ENCODE results near the gene FBL.
"Not testable (repeated sequence)": the region's sequence is repeated elsewhere in the genome, so short reads cannot be mapped to it uniquely, and the experiment has no call there.

DNA sequence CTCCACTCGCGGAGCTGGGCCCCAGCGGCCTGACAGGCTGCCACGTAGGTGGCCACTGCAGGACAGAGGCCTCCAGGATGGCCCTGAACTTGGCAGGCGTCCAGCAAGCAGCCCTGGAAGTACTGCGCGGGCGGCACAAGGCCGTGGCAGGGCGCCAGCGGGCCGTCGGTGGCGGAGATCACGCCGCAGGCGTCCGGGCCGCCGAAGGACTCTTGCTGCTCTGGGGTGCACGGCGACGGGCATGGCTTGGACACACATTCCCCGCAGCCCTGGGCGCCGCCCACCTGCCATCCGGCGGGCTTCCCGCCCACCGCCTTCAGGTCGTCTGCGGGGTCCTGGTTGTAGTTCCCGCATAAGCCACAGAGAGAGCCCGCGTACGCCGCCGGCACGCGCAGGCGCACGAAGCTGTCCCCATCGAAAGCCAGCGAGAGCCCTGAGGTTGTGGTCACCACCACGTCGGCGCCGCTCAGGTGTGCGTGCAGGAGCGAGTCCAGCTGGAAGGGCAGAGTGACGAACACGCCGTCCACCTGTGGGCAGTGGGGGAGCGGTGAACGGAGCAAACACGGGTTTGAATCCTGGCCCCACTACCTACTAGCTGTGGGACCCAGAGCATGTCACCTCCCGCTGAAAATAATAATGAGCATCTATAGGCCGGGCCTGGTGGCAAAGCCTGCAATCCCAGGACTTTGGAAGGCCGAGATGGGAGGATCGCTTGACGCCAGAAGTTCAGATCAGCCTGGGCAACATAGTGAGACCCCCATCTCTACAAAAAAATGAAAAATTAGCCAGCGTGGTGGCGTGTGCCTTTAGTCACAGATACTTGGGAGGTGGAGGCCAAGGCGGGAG, 45.7 kb upstream of the FBL start:
- not testable (repeated sequence) for TF ChIP-seq EZH2 (IDR thresholded peaks at IDR 0.05; ENCODE audit: low read length, unreplicated experiment)
- TF ChIP-seq, protein P1, sequence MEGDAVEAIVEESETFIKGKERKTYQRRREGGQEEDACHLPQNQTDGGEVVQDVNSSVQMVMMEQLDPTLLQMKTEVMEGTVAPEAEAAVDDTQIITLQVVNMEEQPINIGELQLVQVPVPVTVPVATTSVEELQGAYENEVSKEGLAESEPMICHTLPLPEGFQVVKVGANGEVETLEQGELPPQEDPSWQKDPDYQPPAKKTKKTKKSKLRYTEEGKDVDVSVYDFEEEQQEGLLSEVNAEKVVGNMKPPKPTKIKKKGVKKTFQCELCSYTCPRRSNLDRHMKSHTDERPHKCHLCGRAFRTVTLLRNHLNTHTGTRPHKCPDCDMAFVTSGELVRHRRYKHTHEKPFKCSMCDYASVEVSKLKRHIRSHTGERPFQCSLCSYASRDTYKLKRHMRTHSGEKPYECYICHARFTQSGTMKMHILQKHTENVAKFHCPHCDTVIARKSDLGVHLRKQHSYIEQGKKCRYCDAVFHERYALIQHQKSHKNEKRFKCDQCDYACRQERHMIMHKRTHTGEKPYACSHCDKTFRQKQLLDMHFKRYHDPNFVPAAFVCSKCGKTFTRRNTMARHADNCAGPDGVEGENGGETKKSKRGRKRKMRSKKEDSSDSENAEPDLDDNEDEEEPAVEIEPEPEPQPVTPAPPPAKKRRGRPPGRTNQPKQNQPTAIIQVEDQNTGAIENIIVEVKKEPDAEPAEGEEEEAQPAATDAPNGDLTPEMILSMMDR (conservative IDR thresholded peaks at IDR 0.05; ENCODE audit: low read depth, low read length): not testable (repeated sequence)

Data from PC-3 (cell line).